OCI-LY7 (cell line): ENCODE results near the gene CARD16.

Experiments used
- EZH2phosphoT487 ChIP-seq: fragments of 200-600 bp; sonication (generic); IDR thresholded peaks from 2 replicates; pipeline ENCODE4 v1.6.1; 2018; ENCODE audit warnings: low read depth, borderline replicate concordance, mild to moderate bottlenecking, mixed run types, antibody characterized with exemption, low read length, moderate library complexity, mixed read lengths
- TF ChIP-seq, protein P1 (sequence below): fragments of 200-600 bp; sonication (generic); conservative IDR thresholded peaks from 2 replicates; pipeline ENCODE4 v1.5.1; 2014; ENCODE audit warnings: mild to moderate bottlenecking, antibody characterized with exemption, low read length, moderate library complexity, mixed read lengths

DNA sequence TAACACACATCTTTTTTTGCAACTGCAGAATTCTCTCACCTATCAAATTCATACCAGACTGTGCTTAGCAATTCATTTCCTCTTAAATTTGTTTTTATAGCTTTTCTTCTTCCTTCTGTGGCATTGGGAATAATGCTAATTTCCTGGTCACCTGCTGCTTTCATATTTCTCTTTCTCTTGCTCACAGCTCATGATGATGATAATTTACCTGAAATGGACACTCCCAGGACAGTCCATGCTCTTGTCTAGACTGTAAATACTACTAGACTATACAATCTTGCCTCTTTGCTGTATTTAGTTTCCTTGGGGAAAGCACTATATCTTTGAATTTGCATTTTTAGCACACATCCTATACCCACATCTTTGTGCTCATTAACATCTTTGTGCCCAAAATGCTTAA, 37.7 kb downstream of the CARD16 start:
- TF ChIP-seq EZH2phosphoT487: no peak
- TF ChIP-seq, protein P1, sequence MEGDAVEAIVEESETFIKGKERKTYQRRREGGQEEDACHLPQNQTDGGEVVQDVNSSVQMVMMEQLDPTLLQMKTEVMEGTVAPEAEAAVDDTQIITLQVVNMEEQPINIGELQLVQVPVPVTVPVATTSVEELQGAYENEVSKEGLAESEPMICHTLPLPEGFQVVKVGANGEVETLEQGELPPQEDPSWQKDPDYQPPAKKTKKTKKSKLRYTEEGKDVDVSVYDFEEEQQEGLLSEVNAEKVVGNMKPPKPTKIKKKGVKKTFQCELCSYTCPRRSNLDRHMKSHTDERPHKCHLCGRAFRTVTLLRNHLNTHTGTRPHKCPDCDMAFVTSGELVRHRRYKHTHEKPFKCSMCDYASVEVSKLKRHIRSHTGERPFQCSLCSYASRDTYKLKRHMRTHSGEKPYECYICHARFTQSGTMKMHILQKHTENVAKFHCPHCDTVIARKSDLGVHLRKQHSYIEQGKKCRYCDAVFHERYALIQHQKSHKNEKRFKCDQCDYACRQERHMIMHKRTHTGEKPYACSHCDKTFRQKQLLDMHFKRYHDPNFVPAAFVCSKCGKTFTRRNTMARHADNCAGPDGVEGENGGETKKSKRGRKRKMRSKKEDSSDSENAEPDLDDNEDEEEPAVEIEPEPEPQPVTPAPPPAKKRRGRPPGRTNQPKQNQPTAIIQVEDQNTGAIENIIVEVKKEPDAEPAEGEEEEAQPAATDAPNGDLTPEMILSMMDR: no peak
